ENCODE results near the gene SCYL1. TPM values are rescaled to one million over a fixed set of nuclear protein-coding genes. Genes with fewer than 3 reads are reported as not detected.

Gene SCYL1
- total RNA-seq, 1 donor from 2014 or later = 75.7 TPM

GRCh38 chr11:65554057-65554818 is 29.4 kb downstream of the SCYL1 start:
- Mint-ChIP-seq H3K36me3 (ENCODE audit: low read depth) (no peaks in the 10 kb centered on the region), H3K27ac (no peak overlapping the region), H3K4me1 (peaks cover 49% of the 10 kb centered on the region), H3K4me3 (peak overlapping the region; percentile 5), H3K27me3 (no peaks in the 10 kb centered on the region), H3K9me3 (no peaks in the 10 kb centered on the region)
- TF ChIP-seq CTCF (IDR thresholded peaks at IDR 0.05) = no peak
- no peak for ATAC-seq (ENCODE audit: low read depth)
- ChIA-PET POLR2A (no interaction called here), CTCF (interaction anchor here (3.7 kb wide), 1 partner anchor 13 kb away, joined by 47 read pairs; no protein-coding TSS in a partner anchor)
- intact Hi-C loops (cut with micrococcal nuclease) = no loop called here
- DNase-seq = no peak

- peaks cover 46% of the 10 kb centered on the region for H3K4me1 Mint-ChIP-seq
- DNase-seq (no peak), ATAC-seq (ENCODE audit: low read depth) (no peak)
- TF ChIP-seq CTCF (IDR thresholded peaks at IDR 0.05) = no peak
- POLR2A ChIA-PET = interaction anchor here (1.2 kb wide), 1 partner anchor 8 kb away, joined by 17 read pairs; no protein-coding TSS in a partner anchor
- H3K36me3 Mint-ChIP-seq (ENCODE audit: low read depth) = no peaks in the 10 kb centered on the region
- H3K9me3 Mint-ChIP-seq = no peaks in the 10 kb centered on the region
- H3K27ac Mint-ChIP-seq = peak overlapping the region; percentile 21
- CTCF ChIA-PET = no interaction called here
- peaks cover under 1% of the 10 kb centered on the region for H3K27me3 Mint-ChIP-seq
- H3K4me3 Mint-ChIP-seq = peak overlapping the region; percentile 5
- intact Hi-C loops (cut with micrococcal nuclease) = no loop called here
Measured at GRCh38 chr11:65554842-65555430, 30.1 kb downstream of the SCYL1 start.

GRCh38 chr11:65555693-65556231 is 30.9 kb downstream of the SCYL1 start:
- DNase-seq (no peak), ATAC-seq (ENCODE audit: low read depth) (no peak)
- Mint-ChIP-seq H3K27me3 (peaks cover 4% of the 10 kb centered on the region), H3K4me3 (no peak overlapping the region), H3K4me1 (peaks cover 48% of the 10 kb centered on the region), H3K27ac (no peak overlapping the region), H3K36me3 (ENCODE audit: low read depth) (no peaks in the 10 kb centered on the region), H3K9me3 (no peaks in the 10 kb centered on the region)
- ChIA-PET CTCF (no interaction called here), POLR2A (interaction anchor here (1.2 to 1.9 kb wide), 2 partner anchors 9 to 15 kb away, joined by 6 to 17 read pairs; no protein-coding TSS in a partner anchor)
- intact Hi-C loops (cut with micrococcal nuclease) = no loop called here
- no peak for TF ChIP-seq CTCF (IDR thresholded peaks at IDR 0.05)

GRCh38 chr11:65556470-65557279 is 31.8 kb downstream of the SCYL1 start:
- Mint-ChIP-seq H3K9me3 (no peaks in the 10 kb centered on the region), H3K27ac (peak overlapping the region; percentile 72), H3K4me1 (peaks cover 41% of the 10 kb centered on the region), H3K4me3 (peak overlapping the region; percentile 79), H3K27me3 (peaks cover 4% of the 10 kb centered on the region), H3K36me3 (ENCODE audit: low read depth) (no peaks in the 10 kb centered on the region)
- ATAC-seq (ENCODE audit: low read depth) (no peak), DNase-seq (no peak)
- TF ChIP-seq CTCF (IDR thresholded peaks at IDR 0.05) = no peak
- ChIA-PET POLR2A (interaction anchor here (0.6 to 1.9 kb wide), 7 partner anchors 8 to 1316 kb away, joined by 3 to 7 read pairs (median 4); partner anchors contain the start of gene ZNRD2), CTCF (interaction anchor here (0.8 to 1.4 kb wide), 2 partner anchors 15 to 19 kb away, joined by 3 read pairs; no protein-coding TSS in a partner anchor)
- intact Hi-C loops (cut with micrococcal nuclease) = no loop called here

Measured in activated B cell treated with CpG ODN at 0.5 μM for 24 hours (primary cell).